AG04449 (cell line): ENCODE measurements around the gene DPM3.

Experiments
- CTCF ChIA-PET: fragments of 350-600 bp; formaldehyde crosslinking; extraction: SDS; loops from one replicate; lab custom pipeline; 2021; ENCODE audit warnings: antibody characterized with exemption; lab: Yijun Ruan, JAX
- POLR2A ChIA-PET: fragments of 400-600, 350-600 bp; formaldehyde crosslinking; extraction: SDS; loops from one replicate; lab custom pipeline; 2020; ENCODE audit warnings: antibody characterized with exemption, inconsistent platforms; lab: Yijun Ruan, JAX
- DNase-seq: peaks from one replicate; pipeline ENCODE4 v3.0.0-alpha.2; 2010; ENCODE audit warnings: low read depth, low spot score
- H3K4me3 ChIP-seq: 2 replicates; pipeline ENCODE4 v1.5.1; 2011; ENCODE audit warnings: low read depth, mild to moderate bottlenecking, control low read depth, low read length
- TF ChIP-seq, protein P1 (sequence below): IDR thresholded peaks from one replicate; pipeline ENCODE4 v1.5.1; 2011; ENCODE audit warnings: mild to moderate bottlenecking, moderate library complexity, low read length, control low read depth, inconsistent platforms; ENCODE audit not compliant: insufficient read depth; ENCODE audit errors: missing control alignments

The DPM3 gene

DNA sequence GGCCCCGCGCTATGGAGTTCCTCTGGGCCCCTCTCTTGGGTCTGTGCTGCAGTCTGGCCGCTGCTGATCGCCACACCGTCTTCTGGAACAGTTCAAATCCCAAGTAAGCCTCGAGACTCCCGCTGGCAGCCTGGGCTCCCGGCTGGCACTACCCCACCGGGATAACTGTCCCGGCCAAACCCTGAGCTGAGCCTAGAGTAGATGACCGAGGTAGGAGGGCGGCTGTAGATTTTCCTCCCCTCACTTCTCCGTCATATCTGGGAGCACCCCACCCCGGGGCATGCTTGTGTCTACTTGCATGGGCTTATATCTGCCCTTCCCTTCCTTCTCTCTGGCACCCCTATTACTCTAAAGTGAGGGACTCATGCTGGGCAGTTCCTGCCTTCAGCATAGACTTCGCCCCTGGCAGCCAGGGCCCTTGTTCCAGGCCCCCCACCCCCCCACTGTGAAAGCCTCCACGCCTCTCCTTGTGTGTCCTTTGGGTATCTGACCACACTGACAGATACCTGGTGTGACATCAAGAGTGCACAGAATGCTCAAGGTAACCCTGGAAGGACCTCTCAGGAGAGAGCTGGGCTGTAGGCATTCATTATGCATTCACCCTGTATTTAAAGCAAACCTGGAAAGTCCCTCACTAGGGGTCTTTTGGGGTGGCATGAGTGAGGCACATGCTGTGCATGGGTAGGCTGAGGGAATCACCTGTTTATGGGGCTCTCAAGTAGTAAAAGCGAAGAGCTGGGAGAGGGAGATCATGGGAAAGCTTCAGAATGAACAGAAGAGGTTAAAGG is 12.2 kb downstream of the DPM3 start:
- ChIA-PET CTCF (interaction anchor here (0.9 to 8.0 kb wide), 8 partner anchors 10 to 167 kb away, joined by 3 to 52 read pairs (median 4); partner anchors contain the start of genes KRTCAP2 and PYGO2), POLR2A (interaction anchor here (1.4 kb wide), 1 partner anchor 45 kb away, joined by 3 read pairs; the partner anchor contains the start of gene KRTCAP2)
- DNase-seq, result no peak
- TF ChIP-seq, protein P1, sequence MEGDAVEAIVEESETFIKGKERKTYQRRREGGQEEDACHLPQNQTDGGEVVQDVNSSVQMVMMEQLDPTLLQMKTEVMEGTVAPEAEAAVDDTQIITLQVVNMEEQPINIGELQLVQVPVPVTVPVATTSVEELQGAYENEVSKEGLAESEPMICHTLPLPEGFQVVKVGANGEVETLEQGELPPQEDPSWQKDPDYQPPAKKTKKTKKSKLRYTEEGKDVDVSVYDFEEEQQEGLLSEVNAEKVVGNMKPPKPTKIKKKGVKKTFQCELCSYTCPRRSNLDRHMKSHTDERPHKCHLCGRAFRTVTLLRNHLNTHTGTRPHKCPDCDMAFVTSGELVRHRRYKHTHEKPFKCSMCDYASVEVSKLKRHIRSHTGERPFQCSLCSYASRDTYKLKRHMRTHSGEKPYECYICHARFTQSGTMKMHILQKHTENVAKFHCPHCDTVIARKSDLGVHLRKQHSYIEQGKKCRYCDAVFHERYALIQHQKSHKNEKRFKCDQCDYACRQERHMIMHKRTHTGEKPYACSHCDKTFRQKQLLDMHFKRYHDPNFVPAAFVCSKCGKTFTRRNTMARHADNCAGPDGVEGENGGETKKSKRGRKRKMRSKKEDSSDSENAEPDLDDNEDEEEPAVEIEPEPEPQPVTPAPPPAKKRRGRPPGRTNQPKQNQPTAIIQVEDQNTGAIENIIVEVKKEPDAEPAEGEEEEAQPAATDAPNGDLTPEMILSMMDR, result no peak
- peak overlapping the region; percentile 53 for H3K4me3 ChIP-seq

DNA sequence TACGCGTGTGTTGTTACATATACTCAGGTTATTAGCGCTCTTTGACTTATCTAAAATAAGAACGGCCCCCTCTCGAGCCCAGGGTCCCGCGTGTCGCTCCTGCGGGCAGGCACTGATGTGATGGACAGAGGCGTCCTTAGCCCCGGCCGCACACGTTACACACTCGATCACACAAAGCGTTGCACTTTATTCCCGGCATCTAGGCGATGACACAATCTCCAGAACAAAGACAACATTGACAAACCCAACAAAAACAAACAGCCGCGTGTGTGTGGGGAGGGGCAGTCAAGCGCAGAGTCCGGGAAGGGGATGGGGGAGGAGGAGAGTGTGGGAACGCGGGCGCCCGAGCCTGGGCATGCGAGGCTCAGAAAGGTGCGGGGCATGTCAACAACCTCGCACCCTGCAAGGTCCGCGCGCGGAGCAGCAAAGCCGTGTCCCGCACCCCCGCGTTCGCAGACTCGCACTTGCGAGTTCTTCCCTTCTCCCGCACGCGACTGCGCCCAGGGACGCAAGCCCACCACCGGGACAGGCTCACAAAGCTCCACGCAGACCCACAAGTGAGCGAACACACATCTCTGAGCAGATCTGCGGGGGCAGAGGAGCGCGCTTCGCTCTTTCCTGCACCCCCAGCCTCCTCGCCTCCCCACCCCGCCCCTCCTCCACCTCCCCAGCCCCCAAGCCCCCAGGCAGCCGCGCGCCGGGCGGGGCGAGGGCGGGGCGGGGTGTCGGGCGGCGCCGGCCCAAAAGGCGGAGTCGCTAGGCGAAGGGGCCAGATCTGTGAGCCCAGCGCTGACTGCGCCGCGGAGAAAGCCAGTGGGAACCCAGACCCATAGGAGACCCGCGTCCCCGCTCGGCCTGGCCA is 13.0 kb downstream of the DPM3 start, which contains the start of gene EFNA1:
Gene EFNA1, plus strand, starts transcription at position 772 of the 862 bp plus-strand sequence. CDS start 102 bp downstream, outside the sequence.
- ChIA-PET POLR2A (no interaction called here), CTCF (interaction anchor here (8.0 kb wide), 1 partner anchor 36 kb away, joined by 52 read pairs; no protein-coding TSS in a partner anchor)
- no peak for DNase-seq
- peak within 1 kb of the TSS; percentile 53 for H3K4me3 ChIP-seq
- TF ChIP-seq, protein P1, result no peak

DNA sequence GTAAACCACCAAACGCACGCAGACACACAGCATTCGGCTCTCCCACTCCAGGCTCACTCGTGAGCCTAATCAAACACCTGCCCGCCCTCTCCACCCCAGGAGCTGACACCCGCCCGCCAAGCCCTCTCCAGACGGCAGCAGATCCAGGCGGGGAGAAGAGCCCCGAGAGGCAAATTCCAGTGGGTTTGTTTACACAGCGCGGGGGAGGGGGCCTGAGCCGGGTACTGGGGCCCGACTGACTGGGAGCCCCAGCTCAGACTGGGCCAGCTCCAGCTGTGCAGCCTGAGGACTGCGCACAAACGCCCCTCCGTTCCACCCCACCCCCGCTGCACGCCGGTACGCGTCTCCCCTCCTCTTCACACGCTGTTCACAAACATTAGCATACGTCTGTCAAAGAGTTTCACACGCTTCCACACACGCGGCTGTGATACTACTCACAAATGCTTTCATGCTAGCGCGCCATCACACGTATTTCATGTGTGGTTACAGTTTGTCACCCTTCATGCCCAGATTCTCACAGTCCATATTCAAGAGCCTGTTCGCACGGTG is 13.7 kb downstream of the DPM3 start:
- ChIA-PET POLR2A (no interaction called here), CTCF (interaction anchor here (1.7 to 8.0 kb wide), 2 partner anchors 35 to 46 kb away, joined by 7 to 52 read pairs; partner anchors contain the start of gene KRTCAP2)
- DNase-seq, result no peak
- no peak overlapping the region; the same call in 1 of the 2 replicates for H3K4me3 ChIP-seq
- TF ChIP-seq, protein P1, result no peak

DNA sequence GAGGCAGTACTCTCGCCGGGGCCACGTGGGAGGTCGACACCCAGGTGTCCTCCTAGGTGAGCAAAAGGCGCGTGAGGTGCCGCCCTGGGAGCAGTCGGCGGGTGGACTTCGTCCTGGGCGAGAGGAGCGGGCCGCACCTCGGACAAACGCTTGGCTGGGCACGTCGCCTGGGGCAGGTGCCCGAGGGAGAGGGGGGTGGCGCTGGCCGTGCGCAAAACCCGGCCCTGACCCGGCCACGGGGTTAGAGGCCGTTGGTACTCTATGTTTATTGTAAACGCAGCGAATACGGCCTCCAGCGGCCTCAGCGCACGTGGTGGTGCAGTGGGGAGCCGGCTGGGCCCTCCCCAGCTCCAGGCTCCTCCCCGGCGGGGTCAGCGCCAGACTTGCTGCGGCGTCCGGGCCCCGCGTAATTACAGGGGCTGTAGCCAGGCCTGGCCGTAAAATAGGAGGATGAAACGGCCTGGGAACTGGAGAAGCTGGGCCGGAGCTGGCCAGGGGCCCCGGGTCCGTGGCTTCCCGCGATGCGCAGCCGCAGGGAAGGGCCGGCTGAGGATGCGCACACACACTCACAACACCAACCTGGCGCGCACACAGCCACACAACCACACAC is 14.3 kb downstream of the DPM3 start:
- TF ChIP-seq, protein P1, result no peak
- ChIA-PET CTCF (interaction anchor here (1.2 to 8.0 kb wide), 4 partner anchors 35 to 47 kb away, joined by 5 to 52 read pairs (median 6); partner anchors contain the start of gene KRTCAP2), POLR2A (no interaction called here)
- H3K4me3 ChIP-seq, result no peak overlapping the region
- no peak for DNase-seq

DNA sequence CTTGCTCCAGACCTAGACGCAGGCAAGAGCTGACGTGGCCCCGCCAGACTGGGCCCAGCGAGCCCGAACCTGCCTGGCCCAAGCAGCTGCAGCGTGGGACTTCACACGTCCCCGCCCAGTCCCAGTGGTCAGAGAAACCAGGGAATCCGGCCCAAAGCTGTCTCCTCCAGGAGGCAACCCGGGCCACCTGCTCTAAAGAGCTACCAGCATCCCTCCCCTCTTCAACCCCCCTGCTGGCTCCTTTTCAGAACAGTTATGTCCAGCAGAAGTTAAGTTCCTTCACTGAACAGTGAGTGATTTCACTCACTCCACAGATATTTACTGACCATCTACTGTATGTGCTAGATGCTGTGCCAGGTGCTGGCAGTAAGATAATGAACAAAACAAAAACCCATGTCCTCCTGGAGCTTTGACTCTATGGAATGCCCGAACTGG is 14.8 kb downstream of the DPM3 start:
- TF ChIP-seq, protein P1, result no peak
- ChIA-PET CTCF (interaction anchor here (1.2 to 8.0 kb wide), 5 partner anchors 10 to 47 kb away, joined by 3 to 52 read pairs (median 5); partner anchors contain the start of gene KRTCAP2), POLR2A (no interaction called here)
- no peak for DNase-seq
- H3K4me3 ChIP-seq, result no peak overlapping the region
